Activated CD4-positive, CD25-positive, alpha-beta regulatory T cell treated with anti-CD3 and anti-CD28 coated beads, Interleukin-2, amount 50 U/mL, for 24 hours (primary cell): Measurements from ENCODE around the gene LRRC7.

ENCODE experiments used
- ATAC-seq, 2 donors: fragments of 150-1000 bp; cut with Tn5 transposase; one replicate each; pipeline ENCODE4 v1.10.0; 2021; ENCODE audit warnings: mild to moderate bottlenecking in 1 of 2, moderate library complexity in 1 of 2

The LRRC7 gene

GRCh38 chr1:69592341-69592740, 24.6 kb downstream of the LRRC7 start:
- ATAC-seq = no peak

- ATAC-seq = no peak
These were observed 27.8 kb downstream of the LRRC7 start for GRCh38 chr1:69595486-69595885.

- ATAC-seq = no peak
These were observed 43.6 kb downstream of the LRRC7 start for GRCh38 chr1:69611316-69611715.

GRCh38 chr1:69613414-69613813, 45.7 kb downstream of the LRRC7 start:
- ATAC-seq = no peak

- no peak for ATAC-seq
These were observed 71.0 kb downstream of the LRRC7 start for GRCh38 chr1:69638673-69639072.

- ATAC-seq = no peak
These were observed 71.4 kb downstream of the LRRC7 start for GRCh38 chr1:69639159-69639558.

GRCh38 chr1:69643266-69643665, 75.5 kb downstream of the LRRC7 start:
- no peak for ATAC-seq

GRCh38 chr1:69645477-69645876, 77.8 kb downstream of the LRRC7 start:
- no peak for ATAC-seq

- ATAC-seq = no peak
These were observed 80.8 kb downstream of the LRRC7 start for GRCh38 chr1:69648486-69648885.

GRCh38 chr1:69649383-69649990, 81.8 kb downstream of the LRRC7 start:
- no peak for ATAC-seq

GRCh38 chr1:69650779-69651178, 83.1 kb downstream of the LRRC7 start:
- no peak for ATAC-seq

- no peak for ATAC-seq
These were observed 83.9 kb downstream of the LRRC7 start for GRCh38 chr1:69651656-69652055.

- no peak for ATAC-seq
These were observed 90.2 kb downstream of the LRRC7 start for GRCh38 chr1:69657971-69658370.

GRCh38 chr1:69661686-69662085, 94.0 kb downstream of the LRRC7 start:
- ATAC-seq = no peak

GRCh38 chr1:69662321-69662720, 94.6 kb downstream of the LRRC7 start:
- no peak for ATAC-seq

- ATAC-seq = no peak
These were observed 103.8 kb downstream of the LRRC7 start for GRCh38 chr1:69671363-69672010.

- no peak for ATAC-seq
These were observed 105.6 kb downstream of the LRRC7 start for GRCh38 chr1:69673321-69673720.

GRCh38 chr1:69679965-69680364, 112.2 kb downstream of the LRRC7 start:
- no peak for ATAC-seq

- no peak for ATAC-seq
These were observed 118.8 kb downstream of the LRRC7 start for GRCh38 chr1:69686367-69686984.

- no peak for ATAC-seq
These were observed 120.5 kb downstream of the LRRC7 start for GRCh38 chr1:69688193-69688592.

- no peak for ATAC-seq
These were observed 123.5 kb downstream of the LRRC7 start for GRCh38 chr1:69691179-69691578.

GRCh38 chr1:69693921-69694675, 126.4 kb downstream of the LRRC7 start:
- no peak for ATAC-seq

- ATAC-seq = no peak
These were observed 129.6 kb downstream of the LRRC7 start for GRCh38 chr1:69697340-69697739.

- ATAC-seq = no peak
These were observed 133.0 kb downstream of the LRRC7 start for GRCh38 chr1:69700770-69701169.
